A204.1 (cell line): ENCODE measurements around the gene DHRS3.
"Not testable (repeated sequence)": the region's sequence is repeated elsewhere in the genome, so short reads cannot be mapped to it uniquely, and the experiment has no call there.

Experiments
- FAIRE-seq: peaks from 2 replicates; lab custom pipeline; 2012; peaks lifted over from hg19 to GRCh38; lab: Jason Lieb, UNC

Gene DHRS3

GRCh38 chr1:12573015-12573825 is 44.8 kb downstream of the DHRS3 start:
- FAIRE-seq: no peak

- no peak for FAIRE-seq
These were observed 45.5 kb downstream of the DHRS3 start for GRCh38 chr1:12572522-12572921.

GRCh38 chr1:12570291-12570690 is 47.7 kb downstream of the DHRS3 start:
- no peak for FAIRE-seq

GRCh38 chr1:12568009-12568767 is 49.8 kb downstream of the DHRS3 start:
- FAIRE-seq: no peak

GRCh38 chr1:12567288-12567819 is 50.7 kb downstream of the DHRS3 start:
- no peak for FAIRE-seq

- FAIRE-seq: no peak
These were observed 51.3 kb downstream of the DHRS3 start for GRCh38 chr1:12566484-12567287.

GRCh38 chr1:12565966-12566352 is 52.1 kb downstream of the DHRS3 start:
- FAIRE-seq: no peak

- no peak for FAIRE-seq
These were observed 52.7 kb downstream of the DHRS3 start for GRCh38 chr1:12565094-12565965.

GRCh38 chr1:12564251-12564650 is 53.8 kb downstream of the DHRS3 start:
- not testable (repeated sequence) for FAIRE-seq

- FAIRE-seq: no peak
These were observed 54.9 kb downstream of the DHRS3 start for GRCh38 chr1:12562955-12563576.

- no peak for FAIRE-seq
These were observed 56.9 kb downstream of the DHRS3 start for GRCh38 chr1:12561121-12561520.

- FAIRE-seq: no peak
These were observed 60.8 kb downstream of the DHRS3 start for GRCh38 chr1:12556957-12557935.

GRCh38 chr1:12556368-12556930 is 61.6 kb downstream of the DHRS3 start:
- no peak for FAIRE-seq

GRCh38 chr1:12555411-12556367 is 62.3 kb downstream of the DHRS3 start:
- no peak for FAIRE-seq

GRCh38 chr1:12554521-12555305 is 63.3 kb downstream of the DHRS3 start:
- no peak for FAIRE-seq

GRCh38 chr1:12553963-12554362 is 64.0 kb downstream of the DHRS3 start:
- FAIRE-seq: no peak
